ENCODE data around the gene NRIP1. TPM values are rescaled to one million over a fixed set of nuclear protein-coding genes. Genes with fewer than 3 reads are reported as not detected.

The NRIP1 gene
- total and polyA plus RNA-seq, 10 donors: 5.2 to 67.8 (median 51.8) TPM

DNA sequence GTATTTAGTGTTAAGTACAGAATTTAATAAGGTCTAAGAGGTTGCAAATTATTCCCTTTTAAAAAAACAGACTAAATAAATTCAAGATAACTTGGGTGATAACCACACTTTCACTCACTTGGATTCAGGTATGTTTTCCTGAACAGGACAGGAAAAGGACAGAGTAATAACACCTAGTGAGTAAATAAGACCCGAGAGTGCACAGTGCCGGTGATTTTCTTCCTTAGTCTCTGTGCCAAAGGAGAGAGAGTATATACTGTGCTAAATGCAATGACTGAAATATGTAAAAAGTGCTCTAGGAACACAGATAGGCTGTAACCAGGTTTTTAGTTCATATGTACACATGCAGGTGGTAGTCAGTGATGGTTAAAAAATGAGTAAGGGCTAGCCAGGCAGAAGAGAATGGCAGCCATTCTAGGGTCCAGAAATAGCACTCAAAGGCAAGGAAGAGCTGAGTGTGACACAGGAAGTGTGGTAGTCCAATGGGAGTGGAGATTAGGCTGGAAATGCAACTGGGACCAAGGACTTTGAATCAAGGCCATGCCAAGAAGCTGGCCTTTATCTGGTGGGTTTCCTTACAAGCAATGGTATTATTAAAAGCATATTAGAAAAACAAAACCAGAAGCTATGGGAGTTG lies 58.1 kb downstream of the NRIP1 start:
- Histone ChIP-seq H3K36me3 (peaks cover 0 to 8% (median 2%) of the 10 kb centered on the region in 6 donors), H3K9me3 (no peaks in the 10 kb centered on the region), H3K4me3 (no peak overlapping the region), H3K27me3 (replicated peaks in 1 of 7) (no peaks in the 10 kb centered on the region), H3K27ac (peak overlapping the region; percentile 27 to 66 (median 54)), H3K4me1 (peaks cover 13 to 67% (median 45%) of the 10 kb centered on the region in 6 donors)
- WGBS, 5 donors: 69 to 83% (median 75%) methylated on average over 2 of the region's 2 CpGs
- TF ChIP-seq POLR2A (IDR thresholded peaks at IDR 0.05): no peak
- TF ChIP-seq, protein P1, sequence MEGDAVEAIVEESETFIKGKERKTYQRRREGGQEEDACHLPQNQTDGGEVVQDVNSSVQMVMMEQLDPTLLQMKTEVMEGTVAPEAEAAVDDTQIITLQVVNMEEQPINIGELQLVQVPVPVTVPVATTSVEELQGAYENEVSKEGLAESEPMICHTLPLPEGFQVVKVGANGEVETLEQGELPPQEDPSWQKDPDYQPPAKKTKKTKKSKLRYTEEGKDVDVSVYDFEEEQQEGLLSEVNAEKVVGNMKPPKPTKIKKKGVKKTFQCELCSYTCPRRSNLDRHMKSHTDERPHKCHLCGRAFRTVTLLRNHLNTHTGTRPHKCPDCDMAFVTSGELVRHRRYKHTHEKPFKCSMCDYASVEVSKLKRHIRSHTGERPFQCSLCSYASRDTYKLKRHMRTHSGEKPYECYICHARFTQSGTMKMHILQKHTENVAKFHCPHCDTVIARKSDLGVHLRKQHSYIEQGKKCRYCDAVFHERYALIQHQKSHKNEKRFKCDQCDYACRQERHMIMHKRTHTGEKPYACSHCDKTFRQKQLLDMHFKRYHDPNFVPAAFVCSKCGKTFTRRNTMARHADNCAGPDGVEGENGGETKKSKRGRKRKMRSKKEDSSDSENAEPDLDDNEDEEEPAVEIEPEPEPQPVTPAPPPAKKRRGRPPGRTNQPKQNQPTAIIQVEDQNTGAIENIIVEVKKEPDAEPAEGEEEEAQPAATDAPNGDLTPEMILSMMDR (IDR thresholded peaks at IDR 0.05 in 8 of 11, conservative IDR thresholded peaks at IDR 0.05 in 3 of 11): no peak
- no peak for TF ChIP-seq POLR2AphosphoS5 (IDR thresholded peaks at IDR 0.05)
- intact Hi-C loops (cut with DNase I; ENCODE audit: low total_unique reads): no loop called here
- no peak for DNase-seq

DNA sequence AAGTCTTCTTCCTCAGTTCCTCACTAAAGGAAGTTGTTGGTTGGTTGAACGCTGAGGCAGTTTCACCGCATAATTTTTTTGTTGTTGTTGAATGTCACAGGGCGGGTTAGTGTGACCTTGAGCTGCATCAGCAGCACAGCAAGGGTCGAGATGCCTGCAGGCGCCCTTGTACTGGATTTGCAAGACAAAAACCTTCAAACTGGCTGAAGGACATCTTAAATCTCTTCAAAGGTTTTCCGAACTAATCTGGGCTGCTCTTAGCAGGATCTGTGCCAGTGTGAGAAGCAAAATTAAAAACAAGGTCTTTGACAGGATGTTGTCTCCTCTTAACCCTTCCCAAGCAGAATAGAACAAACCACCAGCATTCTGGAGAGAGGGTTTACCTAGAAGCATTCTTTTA lies 59.4 kb downstream of the NRIP1 start:
- Histone ChIP-seq H3K4me1 (peaks cover 15 to 80% (median 54%) of the 10 kb centered on the region in 6 donors), H3K27me3 (replicated peaks in 1 of 7) (no peaks in the 10 kb centered on the region), H3K27ac (peak overlapping the region in 7 of 8 donors; percentile 39 to 66 (median 57)), H3K4me3 (peak overlapping the region in 1 of 8 donors; percentile 20), H3K36me3 (no peaks in the 10 kb centered on the region), H3K9me3 (no peaks in the 10 kb centered on the region)
- no peak for TF ChIP-seq POLR2A (IDR thresholded peaks at IDR 0.05)
- peak in 1 of 3 donors; percentile 53 for TF ChIP-seq POLR2AphosphoS5 (IDR thresholded peaks at IDR 0.05)
- peak; percentile 75 for DNase-seq
- WGBS, 5 donors: 18 to 37% (median 28%) methylated on average over 6 of the region's 6 CpGs
- intact Hi-C loops (cut with DNase I; ENCODE audit: low total_unique reads): no loop called here

DNA sequence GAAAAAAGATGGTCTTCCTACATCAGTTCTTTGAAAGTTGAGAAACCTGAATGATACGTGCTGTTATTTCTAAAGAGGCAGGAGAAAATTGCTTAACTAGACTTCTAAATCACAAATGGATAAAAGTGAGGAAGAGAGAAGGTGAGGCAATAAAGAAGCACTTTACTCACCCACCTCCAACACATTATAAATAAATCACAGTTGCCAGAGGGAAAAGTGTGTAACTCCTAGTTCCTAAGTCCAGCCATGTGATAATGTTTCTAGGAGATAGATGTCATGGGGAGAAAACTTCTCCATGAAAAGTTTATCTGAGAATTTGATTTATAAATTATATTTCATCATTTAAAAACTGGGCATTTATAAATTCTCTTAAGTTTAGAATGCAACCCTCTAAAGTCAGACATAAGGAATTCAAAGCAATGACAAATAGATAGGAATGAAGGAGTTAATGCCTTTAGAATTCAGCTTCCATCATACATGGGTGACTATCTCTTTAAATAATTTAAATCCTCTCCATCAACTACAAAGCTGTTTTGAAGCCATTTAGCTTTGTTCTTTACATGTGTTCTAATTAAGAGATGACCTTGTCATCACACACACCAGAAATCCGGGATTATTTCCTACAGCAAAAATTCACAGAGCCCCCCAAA lies 60.0 kb downstream of the NRIP1 start:
- no peaks in the 10 kb centered on the region for H3K27me3 ChIP-seq (replicated peaks in 1 of 7)
- DNase-seq: no peak
- TF ChIP-seq, protein P1 (IDR thresholded peaks at IDR 0.05 in 8 of 11, conservative IDR thresholded peaks at IDR 0.05 in 3 of 11): no peak
- TF ChIP-seq POLR2AphosphoS5 (IDR thresholded peaks at IDR 0.05): no peak
- no peak for TF ChIP-seq POLR2A (IDR thresholded peaks at IDR 0.05)
- peak overlapping the region in 1 of 8 donors; percentile 20 for H3K4me3 ChIP-seq
- no peaks in the 10 kb centered on the region for H3K9me3 ChIP-seq
- peak overlapping the region in 6 of 8 donors; percentile 39 to 66 (median 58) for H3K27ac ChIP-seq
- H3K36me3 ChIP-seq: no peaks in the 10 kb centered on the region
- WGBS, 5 donors: 23 to 50% (median 47%) methylated on average over 2 of the region's 2 CpGs
- intact Hi-C loops (cut with DNase I; ENCODE audit: low total_unique reads): no loop called here
- peaks cover 15 to 85% (median 57%) of the 10 kb centered on the region in 6 donors for H3K4me1 ChIP-seq

DNA sequence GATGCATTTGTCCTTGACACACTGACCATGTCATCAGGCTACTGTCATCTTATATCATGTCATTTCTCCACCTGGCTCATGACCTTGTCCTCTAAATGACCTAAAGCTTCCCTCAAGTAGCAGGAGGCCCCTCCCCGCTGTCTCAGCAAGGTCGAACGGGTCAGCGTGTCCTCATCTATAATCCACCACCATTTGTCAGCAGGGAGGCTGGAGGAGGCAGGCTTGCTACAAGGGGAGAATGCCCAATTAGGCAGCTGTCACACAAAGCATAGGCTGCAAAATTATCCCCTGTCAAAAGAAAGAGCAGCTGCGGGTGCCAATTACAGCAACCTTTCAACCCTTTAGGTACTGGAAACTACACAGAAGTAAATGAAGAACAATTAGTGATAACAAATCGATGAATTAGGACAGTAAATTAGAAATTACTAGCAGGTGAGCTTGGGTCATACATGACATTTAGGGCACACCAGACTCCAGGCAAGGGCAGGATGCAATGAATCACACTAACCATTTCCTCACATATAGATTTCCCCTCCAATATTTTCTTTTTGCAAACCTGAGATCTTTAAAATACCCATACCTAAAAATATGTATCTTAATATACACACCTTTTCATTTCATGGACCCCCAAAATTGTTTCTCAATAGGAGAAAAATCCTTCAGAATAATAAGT lies 61.2 kb downstream of the NRIP1 start:
- no peaks in the 10 kb centered on the region for H3K9me3 ChIP-seq
- H3K4me3 ChIP-seq: no peak overlapping the region
- peaks cover 15 to 89% (median 57%) of the 10 kb centered on the region in 6 donors for H3K4me1 ChIP-seq
- H3K36me3 ChIP-seq: no peaks in the 10 kb centered on the region
- H3K27me3 ChIP-seq (replicated peaks in 1 of 7): no peaks in the 10 kb centered on the region
- DNase-seq: no peak
- TF ChIP-seq, protein P1 (IDR thresholded peaks at IDR 0.05 in 8 of 11, conservative IDR thresholded peaks at IDR 0.05 in 3 of 11): no peak
- TF ChIP-seq POLR2AphosphoS5 (IDR thresholded peaks at IDR 0.05) (peak in 1 of 3 donors; percentile 28), POLR2A (IDR thresholded peaks at IDR 0.05) (no peak)
- intact Hi-C loops (cut with DNase I; ENCODE audit: low total_unique reads): no loop called here
- H3K27ac ChIP-seq: peak overlapping the region in 3 of 8 donors; percentile 26 to 66 (median 59)
- 55 to 71% (median 62%) methylated on average over 6 of the region's 6 CpGs for WGBS, 5 donors

Measured in spleen (tissue), 11 donors.